Upper lobe of left lung (tissue), 6 donors: ENCODE measurements around the gene ANO1. TPM values are rescaled to one million over a fixed set of nuclear protein-coding genes. Genes with fewer than 3 reads are reported as not detected.

Source experiments
- ATAC-seq, 2 donors: fragments of 200-7000 bp; cut with Tn5 transposase; one replicate each; pipeline ENCODE4 v1.9.1; 2022; ENCODE audit warnings: mild to moderate bottlenecking in 2 of 2, moderate library complexity in 2 of 2; ENCODE audit not compliant: low FRiP score in 2 of 2
- DNase-seq, 2 donors: peaks; one replicate each; pipeline ENCODE4 v3.0.0-alpha.2; 2019 to 2020
- H3K27ac ChIP-seq, 4 donors: fragments of 200-600 bp; sonication (generic); one replicate each; pipeline ENCODE4 v1.5.1; 2016 to 2019
- H3K27me3 ChIP-seq, 4 donors: fragments of 200-600 bp; sonication (generic); one replicate each; pipeline ENCODE4 v1.5.1; 2017 to 2019
- H3K36me3 ChIP-seq, 4 donors: fragments of 200-600 bp; sonication (generic); one replicate each; pipeline ENCODE4 v1.5.1; 2016 to 2019
- H3K4me1 ChIP-seq, 4 donors: fragments of 200-600 bp; sonication (generic); one replicate each; pipeline ENCODE4 v1.5.1; 2018 to 2019
- H3K4me3 ChIP-seq, 4 donors: fragments of 200-600 bp; sonication (generic); one replicate each; pipeline ENCODE4 v1.5.1; 2017 to 2019; ENCODE audit warnings: mild to moderate bottlenecking in 2 of 4, moderate library complexity in 1 of 4
- H3K9me3 ChIP-seq, 4 donors: fragments of 200-600 bp; sonication (generic); one replicate each; pipeline ENCODE4 v1.5.1; 2018 to 2019
- CTCF ChIP-seq, 6 experiments: fragments of 450-650 bp in 4 of 6; fragments of 200-600 bp in 2 of 6; sonication (generic) in 2 of 6; IDR thresholded peaks; one replicate each; pipeline ENCODE4 v1.5.1; 2016 to 2019; ENCODE audit warnings: antibody characterized with exemption in 6 of 6
- EP300 ChIP-seq, 4 donors: sonication (generic); formaldehyde crosslinking; IDR thresholded peaks; one replicate each; pipeline ENCODE4 v1.5.1; 2017; ENCODE audit warnings: antibody characterized with exemption in 4 of 4, control low read depth in 2 of 4
- POLR2A ChIP-seq, 4 donors: fragments of 450-650 bp; IDR thresholded peaks; one replicate each; pipeline ENCODE4 v1.5.1; 2016 to 2017; ENCODE audit warnings: antibody characterized with exemption in 4 of 4, mild to moderate bottlenecking in 2 of 4
- POLR2AphosphoS5 ChIP-seq, 2 donors: sonication (generic); formaldehyde crosslinking; IDR thresholded peaks; one replicate each; pipeline ENCODE4 v1.5.1; 2017; ENCODE audit warnings: antibody characterized with exemption in 2 of 2
- WGBS, 2 donors: methylation state at CpG; one replicate each; pipeline ENCODE4 v1.1.5; 2017 to 2018; 5-methylcytosine and 5-hydroxymethylcytosine counted together
- total RNA-seq, 6 donors: library from RNA; depleted of rRNA in 4 of 6; stranded (reverse); fragments of >200 nt in 4 of 6; gene quantifications; one replicate each; pipeline versions ENCODE4 v1.1.0 to v1.2.1, GENCODE V29; 2016 to 2021
- donor health status: DM: no; HTN: no; CAD: no; lungs with moderate emphysema.
- donor health status: DM: no; HTN: yes; CAD: no; lungs with severe emphysema.

ANO1 gene
- total RNA-seq, 6 donors from 2014 or later, result 4.8 to 13.2 (median 7.2) TPM

- TF ChIP-seq POLR2AphosphoS5 (IDR thresholded peaks at IDR 0.05) (no peak), CTCF (IDR thresholded peaks at IDR 0.05) (no peak), POLR2A (IDR thresholded peaks at IDR 0.05) (no peak), EP300 (IDR thresholded peaks at IDR 0.05) (no peak)
- Histone ChIP-seq H3K9me3 (no peaks in the 10 kb centered on the region), H3K27me3 (no peaks in the 10 kb centered on the region), H3K4me1 (no peaks in the 10 kb centered on the region), H3K36me3 (no peaks in the 10 kb centered on the region), H3K27ac (no peak overlapping the region), H3K4me3 (no peak overlapping the region)
- ATAC-seq (no peak), DNase-seq (peak in 1 of 2 donors; percentile 42)
- WGBS, 2 donors, result 75 to 88% methylated on average over 19 to 25 of the region's 25 CpGs
Observed at GRCh38 chr11:70103256-70103975, 25.3 kb downstream of the ANO1 start.

GRCh38 chr11:70104419-70104818, 26.3 kb downstream of the ANO1 start:
- Histone ChIP-seq H3K4me1 (no peaks in the 10 kb centered on the region), H3K4me3 (no peak overlapping the region), H3K27ac (no peak overlapping the region), H3K27me3 (no peaks in the 10 kb centered on the region), H3K9me3 (no peaks in the 10 kb centered on the region), H3K36me3 (no peaks in the 10 kb centered on the region)
- 82 to 87% methylated on average over 6 to 8 of the region's 9 CpGs for WGBS, 2 donors
- no peak for ATAC-seq
- no peak for TF ChIP-seq CTCF (IDR thresholded peaks at IDR 0.05)
- no peak for TF ChIP-seq POLR2AphosphoS5 (IDR thresholded peaks at IDR 0.05)
- TF ChIP-seq POLR2A (IDR thresholded peaks at IDR 0.05), result no peak
- DNase-seq, result peak in 1 of 2 donors; percentile 40

GRCh38 chr11:70104961-70105360, 26.8 kb downstream of the ANO1 start:
- Histone ChIP-seq H3K36me3 (no peaks in the 10 kb centered on the region), H3K9me3 (no peaks in the 10 kb centered on the region), H3K4me1 (no peaks in the 10 kb centered on the region), H3K27ac (no peak overlapping the region), H3K27me3 (no peaks in the 10 kb centered on the region), H3K4me3 (no peak overlapping the region)
- DNase-seq, result peak in 1 of 2 donors; percentile 38
- ATAC-seq, result no peak
- no peak for TF ChIP-seq EP300 (IDR thresholded peaks at IDR 0.05)
- no peak for TF ChIP-seq POLR2A (IDR thresholded peaks at IDR 0.05)
- no peak for TF ChIP-seq POLR2AphosphoS5 (IDR thresholded peaks at IDR 0.05)
- TF ChIP-seq CTCF (IDR thresholded peaks at IDR 0.05), result no peak
- WGBS, 2 donors, result 64 to 74% methylated on average over 6 to 11 of the region's 11 CpGs

GRCh38 chr11:70105369-70105754, 27.2 kb downstream of the ANO1 start:
- TF ChIP-seq CTCF (IDR thresholded peaks at IDR 0.05), result no peak
- TF ChIP-seq POLR2A (IDR thresholded peaks at IDR 0.05), result no peak
- TF ChIP-seq EP300 (IDR thresholded peaks at IDR 0.05), result no peak
- no peak for TF ChIP-seq POLR2AphosphoS5 (IDR thresholded peaks at IDR 0.05)
- H3K36me3 ChIP-seq, result no peaks in the 10 kb centered on the region
- H3K4me3 ChIP-seq, result no peak overlapping the region
- H3K9me3 ChIP-seq, result no peaks in the 10 kb centered on the region
- no peak overlapping the region for H3K27ac ChIP-seq
- ATAC-seq, result no peak
- DNase-seq, result no peak
- 75 to 94% methylated on average over 2 to 12 of the region's 12 CpGs for WGBS, 2 donors
- H3K4me1 ChIP-seq, result no peaks in the 10 kb centered on the region
- no peaks in the 10 kb centered on the region for H3K27me3 ChIP-seq
